Inflammatory macrophage treated with lipopolysaccharide for 4 hours (primary cell): ENCODE results near the gene PSAPL1.

Experiments used
- DNase-seq: peaks from one replicate; pipeline ENCODE4 v3.0.0-alpha.2; 2020

Gene PSAPL1

GRCh38 chr4:7393601-7394575, 40.8 kb downstream of the PSAPL1 start:
- no peak for DNase-seq

- DNase-seq: no peak
Measured at GRCh38 chr4:7392438-7393421, 42.0 kb downstream of the PSAPL1 start.

- no peak for DNase-seq
Measured at GRCh38 chr4:7391637-7392437, 42.9 kb downstream of the PSAPL1 start.

GRCh38 chr4:7390906-7391636, 43.7 kb downstream of the PSAPL1 start:
- no peak for DNase-seq

- DNase-seq: no peak
Measured at GRCh38 chr4:7390336-7390735, 44.4 kb downstream of the PSAPL1 start.

- DNase-seq: no peak
Measured at GRCh38 chr4:7389719-7390118, 45.0 kb downstream of the PSAPL1 start.

- DNase-seq: no peak
Measured at GRCh38 chr4:7389101-7389701, 45.5 kb downstream of the PSAPL1 start.

GRCh38 chr4:7388627-7389026, 46.1 kb downstream of the PSAPL1 start:
- no peak for DNase-seq

- no peak for DNase-seq
Measured at GRCh38 chr4:7387925-7388324, 46.8 kb downstream of the PSAPL1 start.

GRCh38 chr4:7384929-7385890, 49.5 kb downstream of the PSAPL1 start:
- no peak for DNase-seq

- DNase-seq: no peak
Measured at GRCh38 chr4:7384003-7384928, 50.5 kb downstream of the PSAPL1 start.

- DNase-seq: no peak
Measured at GRCh38 chr4:7383266-7383665, 51.5 kb downstream of the PSAPL1 start.

GRCh38 chr4:7382634-7383014, 52.1 kb downstream of the PSAPL1 start:
- DNase-seq: no peak

- DNase-seq: no peak
Measured at GRCh38 chr4:7381890-7382633, 52.7 kb downstream of the PSAPL1 start.

GRCh38 chr4:7381221-7381889, 53.4 kb downstream of the PSAPL1 start:
- DNase-seq: no peak
